WI38 (cell line): Measurements from ENCODE around the gene MASTL.
A peak's percentile ranks its signal among the peaks of the same experiment; 100 is the strongest.

ENCODE experiments used
- H3K4me3 ChIP-seq: 2 replicates; pipeline ENCODE4 v1.5.1; 2011; ENCODE audit warnings: low read depth, mild to moderate bottlenecking, control low read depth, low read length
- TF ChIP-seq, protein P1 (sequence below): IDR thresholded peaks from 2 replicates; pipeline ENCODE4 v1.5.1; 2012; ENCODE audit warnings: low read depth, mild to moderate bottlenecking, control low read depth, low read length

Gene MASTL

GRCh38 chr10:27155066-27155754, at the start of gene MASTL:
Gene MASTL, plus strand, starts transcription at chr10:27155352. Its CDS starts 75 bp downstream, at chr10:27155427.
- peak within 1 kb of the TSS; percentile 81 for H3K4me3 ChIP-seq
- TF ChIP-seq, protein P1, sequence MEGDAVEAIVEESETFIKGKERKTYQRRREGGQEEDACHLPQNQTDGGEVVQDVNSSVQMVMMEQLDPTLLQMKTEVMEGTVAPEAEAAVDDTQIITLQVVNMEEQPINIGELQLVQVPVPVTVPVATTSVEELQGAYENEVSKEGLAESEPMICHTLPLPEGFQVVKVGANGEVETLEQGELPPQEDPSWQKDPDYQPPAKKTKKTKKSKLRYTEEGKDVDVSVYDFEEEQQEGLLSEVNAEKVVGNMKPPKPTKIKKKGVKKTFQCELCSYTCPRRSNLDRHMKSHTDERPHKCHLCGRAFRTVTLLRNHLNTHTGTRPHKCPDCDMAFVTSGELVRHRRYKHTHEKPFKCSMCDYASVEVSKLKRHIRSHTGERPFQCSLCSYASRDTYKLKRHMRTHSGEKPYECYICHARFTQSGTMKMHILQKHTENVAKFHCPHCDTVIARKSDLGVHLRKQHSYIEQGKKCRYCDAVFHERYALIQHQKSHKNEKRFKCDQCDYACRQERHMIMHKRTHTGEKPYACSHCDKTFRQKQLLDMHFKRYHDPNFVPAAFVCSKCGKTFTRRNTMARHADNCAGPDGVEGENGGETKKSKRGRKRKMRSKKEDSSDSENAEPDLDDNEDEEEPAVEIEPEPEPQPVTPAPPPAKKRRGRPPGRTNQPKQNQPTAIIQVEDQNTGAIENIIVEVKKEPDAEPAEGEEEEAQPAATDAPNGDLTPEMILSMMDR: no peak

DNA sequence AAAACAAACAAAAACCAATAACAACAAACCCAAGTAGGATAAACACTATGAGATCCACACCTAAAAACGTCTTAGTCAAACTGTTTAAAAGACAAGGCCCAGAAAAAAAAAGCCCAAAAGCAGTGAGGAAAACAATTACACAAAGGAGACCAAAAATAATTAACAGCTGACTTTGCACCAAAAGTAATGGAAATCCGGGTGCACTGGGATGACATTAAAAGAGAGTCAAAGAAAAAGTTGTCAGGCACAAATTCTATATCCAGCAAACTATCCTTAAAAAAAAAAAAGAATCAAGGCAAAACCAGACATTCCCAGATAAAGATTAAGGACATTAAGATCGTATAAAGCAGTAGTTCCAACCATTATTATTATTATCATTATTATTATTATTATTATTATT, 47.0 kb upstream of the MASTL start:
- H3K4me3 ChIP-seq: no peak overlapping the region
- TF ChIP-seq, protein P1: no peak

DNA sequence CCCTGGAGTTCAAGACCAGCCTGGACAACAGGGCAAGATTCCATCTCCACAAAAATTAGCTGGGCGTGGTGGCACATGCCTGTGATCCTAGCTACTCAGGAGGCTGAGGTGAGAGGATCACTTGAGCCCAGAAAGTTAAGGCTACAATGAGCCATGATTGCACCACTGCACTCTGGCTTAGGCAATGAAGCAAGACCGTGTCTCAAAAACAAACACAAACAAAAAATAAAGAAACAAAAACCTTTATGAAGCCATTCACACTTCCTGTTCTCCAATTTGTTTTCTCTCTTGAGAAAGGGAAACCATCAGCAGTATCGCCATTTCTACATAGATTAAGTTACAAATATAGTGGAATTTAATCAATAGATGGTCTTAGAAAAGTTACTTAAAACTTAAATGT, 20.8 kb upstream of the MASTL start:
- TF ChIP-seq, protein P1: no peak
- H3K4me3 ChIP-seq: no peak overlapping the region

DNA sequence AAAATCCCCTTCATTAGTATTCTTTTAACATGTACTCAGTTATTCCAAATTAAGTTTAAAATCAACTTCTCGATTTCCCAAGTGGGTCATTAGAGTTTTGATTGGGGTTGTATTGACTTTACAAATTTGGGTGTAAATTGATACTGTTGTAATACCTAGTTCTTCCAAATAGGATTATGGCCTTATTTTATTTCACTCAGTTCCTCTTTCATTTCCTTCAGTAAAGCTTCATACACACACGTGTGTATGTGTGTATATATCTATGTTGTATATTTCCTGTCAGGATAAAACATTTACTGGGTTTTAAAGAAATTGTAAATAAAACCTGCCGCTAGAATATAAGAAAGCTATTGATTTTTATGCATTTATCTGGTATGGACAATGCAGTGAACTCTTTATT, 16.9 kb upstream of the MASTL start:
- TF ChIP-seq, protein P1: no peak
- no peak overlapping the region for H3K4me3 ChIP-seq

DNA sequence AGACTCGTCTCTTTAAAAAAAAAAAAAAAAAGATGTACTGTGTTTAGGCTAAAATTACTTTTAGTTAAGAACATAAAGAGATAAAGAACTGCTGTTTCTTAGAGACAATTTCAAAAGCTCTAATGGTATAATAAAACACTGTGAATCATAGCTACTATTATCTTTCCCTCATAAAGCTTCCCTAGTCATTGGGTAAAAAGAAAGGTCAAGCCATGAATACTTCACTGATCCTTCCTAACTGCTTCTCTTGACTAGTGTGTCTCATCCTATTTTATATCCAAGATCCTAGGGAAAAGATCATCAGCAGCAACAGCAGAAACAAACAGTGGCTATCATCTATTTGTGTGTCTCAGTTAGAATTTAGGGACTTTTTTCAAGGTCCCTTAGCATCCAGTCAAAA, 11.5 kb upstream of the MASTL start:
- TF ChIP-seq, protein P1: no peak

GRCh38 chr10:27145937-27146336, 9.2 kb upstream of the MASTL start:
- TF ChIP-seq, protein P1: no peak
- H3K4me3 ChIP-seq: no peak overlapping the region

More for the DNA sequence above, 11.5 kb upstream of the MASTL start:
- no peak overlapping the region for H3K4me3 ChIP-seq

DNA sequence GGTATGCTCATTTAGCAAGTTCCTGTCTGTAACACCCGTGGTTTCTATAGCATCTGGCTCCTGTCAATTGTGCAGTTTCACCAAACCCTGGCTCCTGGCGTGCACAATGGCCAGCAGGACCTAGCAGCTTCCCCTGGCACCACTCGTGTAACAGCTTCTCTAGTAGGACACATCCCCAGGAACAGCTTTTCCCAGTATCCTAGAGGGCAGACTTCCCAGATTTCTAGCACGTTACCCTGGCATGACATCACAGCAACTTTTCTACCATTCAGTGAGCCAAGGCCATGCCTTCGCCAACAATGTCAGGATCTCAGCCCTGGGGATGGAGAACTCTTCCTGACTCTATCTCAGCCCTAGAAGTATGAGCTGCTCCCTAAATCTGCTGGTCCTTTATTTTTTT, 7.5 kb upstream of the MASTL start:
- no peak overlapping the region for H3K4me3 ChIP-seq
- TF ChIP-seq, protein P1: no peak
